ENCODE measurements around the gene P2RY11. TPM values are rescaled to one million over a fixed set of nuclear protein-coding genes. Genes with fewer than 3 reads are reported as not detected.

The P2RY11 gene
- total and polyA plus RNA-seq, 12 donors: 0.77 to 21.5 (median 6.5) TPM

DNA sequence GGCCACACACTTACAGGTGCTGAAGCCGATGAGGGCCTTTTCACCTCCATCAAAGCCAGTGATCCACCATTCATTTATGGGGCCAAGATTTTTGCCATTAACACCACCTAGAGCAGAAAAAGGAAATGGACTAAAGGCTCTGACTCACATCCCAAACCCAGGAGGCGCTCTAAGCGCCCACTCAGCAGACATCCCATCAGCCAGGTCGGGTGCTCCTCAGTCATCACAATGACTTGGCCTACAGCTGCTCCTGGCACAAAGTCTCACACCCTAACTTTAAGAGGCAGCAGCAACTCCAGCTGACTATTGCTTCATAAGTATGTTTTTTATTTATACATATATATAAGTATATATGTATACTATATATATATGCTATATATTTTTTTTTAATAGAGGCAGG lies 44.3 kb downstream of the P2RY11 start:
- TF ChIP-seq POLR2A (IDR thresholded peaks at IDR 0.05): no peak
- Histone ChIP-seq H3K27me3 (no peaks in the 10 kb centered on the region), H3K27ac (no peak overlapping the region), H3K9me3 (replicated peaks in 1 of 3) (no peaks in the 10 kb centered on the region), H3K4me3 (no peak overlapping the region), H3K4me1 (replicated peaks in 1 of 2) (no peaks in the 10 kb centered on the region), H3K36me3 (replicated peaks in 1 of 2) (peaks cover 0 to 90% of the 10 kb centered on the region in 2 donors)
- 91 to 95% (median 92%) methylated on average over 4 of the region's 4 CpGs for whole genome bisulfite sequencing, 4 donors
- intact Hi-C loops (cut with DNase I): no loop called here
- no peak for DNase-seq

DNA sequence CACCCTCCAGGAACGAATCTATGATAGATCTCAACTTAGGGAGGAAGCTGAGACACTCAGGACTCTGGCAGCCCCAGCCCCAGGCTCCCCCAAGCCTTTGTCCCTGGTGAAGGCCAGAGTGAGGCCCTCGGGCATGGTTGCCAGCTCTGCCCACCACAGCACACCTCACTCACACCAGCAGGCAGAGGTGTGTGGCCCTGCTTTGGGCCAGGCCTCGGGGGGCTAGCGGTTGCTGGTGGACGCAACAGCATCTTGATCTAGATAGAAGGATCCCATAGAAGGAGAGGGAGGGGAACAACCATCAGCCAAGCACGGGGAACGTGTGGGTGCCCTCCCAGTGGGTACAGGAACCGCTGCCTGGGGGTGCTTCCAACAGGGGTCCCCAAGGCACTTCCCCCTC lies 46.6 kb downstream of the P2RY11 start:
- DNase-seq: no peak
- Histone ChIP-seq H3K27ac (no peak overlapping the region), H3K4me3 (no peak overlapping the region), H3K36me3 (replicated peaks in 1 of 2) (peaks cover 0 to 87% of the 10 kb centered on the region in 2 donors), H3K4me1 (replicated peaks in 1 of 2) (no peaks in the 10 kb centered on the region), H3K27me3 (no peaks in the 10 kb centered on the region), H3K9me3 (replicated peaks in 1 of 3) (no peaks in the 10 kb centered on the region)
- intact Hi-C loops (cut with DNase I): no loop called here
- 82 to 96% (median 92%) methylated on average over 5 to 8 of the region's 8 CpGs for WGBS, 4 donors
- TF ChIP-seq POLR2A (IDR thresholded peaks at IDR 0.05) (no peak), CTCF (IDR thresholded peaks at IDR 0.05) (no peak)

DNA sequence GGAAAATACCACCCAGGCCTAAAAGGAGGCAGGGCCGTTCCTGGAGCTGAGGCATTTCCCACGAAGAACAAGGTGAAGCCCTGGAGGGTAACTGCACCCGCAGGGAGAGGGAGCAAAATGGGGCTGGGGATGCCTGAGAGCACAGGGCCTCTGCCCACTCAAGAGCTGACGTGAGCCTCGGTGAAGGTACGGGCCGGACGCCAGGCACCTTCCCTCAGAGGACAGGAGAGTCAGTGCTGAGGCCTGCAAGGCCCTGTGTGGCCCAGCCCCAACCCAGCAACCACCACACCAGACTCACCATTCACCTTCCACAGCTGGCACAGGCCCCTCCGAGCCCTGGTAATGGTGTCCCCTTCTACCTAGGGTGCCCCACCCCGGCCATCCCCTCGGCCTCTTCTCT lies 47.0 kb downstream of the P2RY11 start:
- TF ChIP-seq CTCF (IDR thresholded peaks at IDR 0.05) (no peak), POLR2A (IDR thresholded peaks at IDR 0.05) (no peak)
- Histone ChIP-seq H3K27ac (no peak overlapping the region), H3K4me3 (no peak overlapping the region), H3K27me3 (no peaks in the 10 kb centered on the region), H3K4me1 (replicated peaks in 1 of 2) (no peaks in the 10 kb centered on the region), H3K9me3 (replicated peaks in 1 of 3) (no peaks in the 10 kb centered on the region), H3K36me3 (replicated peaks in 1 of 2) (peaks cover 0 to 87% of the 10 kb centered on the region in 2 donors)
- 94 to 99% (median 97%) methylated on average over 4 to 11 of the region's 11 CpGs for WGBS, 4 donors
- DNase-seq: no peak
- intact Hi-C loops (cut with DNase I): no loop called here

DNA sequence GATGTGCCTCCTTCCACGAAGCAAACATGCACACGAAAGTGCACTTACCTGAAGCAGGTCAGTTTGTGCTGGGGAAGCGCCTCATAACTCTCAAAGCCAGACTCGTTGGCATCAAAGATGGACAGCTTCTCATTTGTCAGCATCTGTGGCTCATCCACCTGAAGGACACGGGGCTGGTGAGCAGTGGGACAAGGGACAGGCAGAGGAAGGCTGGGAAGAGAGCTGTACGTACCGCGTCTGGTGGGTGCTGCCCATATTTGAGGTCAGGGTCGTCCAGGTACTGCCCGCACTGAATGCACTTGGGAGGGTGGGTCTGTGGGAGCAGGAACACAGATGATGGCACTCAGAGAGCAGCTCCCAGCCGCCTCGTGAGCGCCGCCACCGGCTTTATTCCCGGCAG lies 48.1 kb downstream of the P2RY11 start:
- no peak for TF ChIP-seq POLR2A (IDR thresholded peaks at IDR 0.05)
- no peak for TF ChIP-seq CTCF (IDR thresholded peaks at IDR 0.05)
- Histone ChIP-seq H3K36me3 (replicated peaks in 1 of 2) (peaks cover 0 to 84% of the 10 kb centered on the region in 2 donors), H3K9me3 (replicated peaks in 1 of 3) (no peaks in the 10 kb centered on the region), H3K27me3 (no peaks in the 10 kb centered on the region), H3K4me1 (replicated peaks in 1 of 2) (no peaks in the 10 kb centered on the region), H3K27ac (no peak overlapping the region), H3K4me3 (no peak overlapping the region)
- DNase-seq: no peak
- WGBS, 4 donors: 90 to 98% (median 92%) methylated on average over 10 to 16 of the region's 16 CpGs
- intact Hi-C loops (cut with DNase I): no loop called here

DNA sequence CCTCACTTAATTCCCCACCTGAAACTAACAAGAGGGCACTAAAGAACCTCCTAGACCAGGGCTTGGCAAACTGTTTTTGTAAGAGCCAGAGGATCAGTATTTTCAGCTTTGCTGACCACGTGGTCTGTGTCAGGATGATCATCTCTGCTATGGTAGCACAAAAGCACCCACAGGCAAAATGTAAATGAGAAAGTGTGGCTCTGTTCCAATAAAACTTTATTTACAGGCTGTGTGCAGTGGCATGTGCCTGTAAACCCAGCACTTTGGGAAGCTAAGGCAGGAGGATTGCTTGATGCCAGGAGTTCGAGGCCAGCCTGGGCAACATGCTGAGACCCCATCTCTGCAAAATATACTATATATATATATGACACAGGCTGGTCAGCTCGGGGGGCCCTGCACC lies 52.0 kb downstream of the P2RY11 start:
- Histone ChIP-seq H3K4me3 (no peak overlapping the region), H3K36me3 (replicated peaks in 1 of 2) (peaks cover 0 to 79% of the 10 kb centered on the region in 2 donors), H3K27ac (no peak overlapping the region), H3K27me3 (no peaks in the 10 kb centered on the region), H3K4me1 (replicated peaks in 1 of 2) (no peaks in the 10 kb centered on the region), H3K9me3 (replicated peaks in 1 of 3) (no peaks in the 10 kb centered on the region)
- 93 to 100% (median 96%) methylated on average over 1 to 3 of the region's 3 CpGs for WGBS, 4 donors
- TF ChIP-seq CTCF (IDR thresholded peaks at IDR 0.05) (no peak), POLR2A (IDR thresholded peaks at IDR 0.05) (no peak)
- intact Hi-C loops (cut with DNase I): no loop called here
- no peak for DNase-seq
